PC-3 (cell line): ENCODE data around the gene VMO1. TPM values are rescaled to one million over a fixed set of nuclear protein-coding genes. Genes with fewer than 3 reads are reported as not detected.

ENCODE experiments used
- ATAC-seq: fragments of 200-7000 bp; cut with Tn5 transposase; 2 replicates; pipeline ENCODE4 v1.9.1; 2020; ENCODE audit warnings: mild to moderate bottlenecking, moderate library complexity
- BruUV-seq: library from RNA; stranded (reverse); fragments of 400-500 nt; replicated peaks from 2 replicates; lab custom pipeline; 2021; lab: Mats Ljungman, UMichigan
- CTCF ChIA-PET: fragments of 300-600 bp; sonication (Branson Sonifier 250); formaldehyde crosslinking; loops from one replicate; lab custom pipeline; 2022; ENCODE audit warnings: antibody characterized with exemption; lab: Charles Lee
- POLR2A ChIA-PET: fragments of 300-600 bp; sonication (Branson Sonifier 250); formaldehyde crosslinking; loops from one replicate; lab custom pipeline; 2022; ENCODE audit warnings: antibody characterized with exemption; ENCODE audit not compliant: unreplicated experiment; lab: Charles Lee
- DNase-seq: peaks from one replicate; pipeline ENCODE4 v3.0.0-alpha.2; 2015
- H2AFZ ChIP-seq: fragments of 300-600 bp; sonication (generic); 2 replicates; pipeline ENCODE4 v1.6.0; 2016; ENCODE audit warnings: antibody characterized with exemption, low read length
- H3F3A ChIP-seq: fragments of 300-600 bp; sonication (generic); one replicate; pipeline ENCODE4 v1.6.0; 2017; ENCODE audit warnings: antibody characterized with exemption, low read length, control low read depth, mild to moderate bottlenecking; ENCODE audit not compliant: unreplicated experiment
- H3K27ac ChIP-seq: fragments of 300-600 bp; sonication (generic); 2 replicates; pipeline ENCODE4 v1.5.1; 2016; ENCODE audit warnings: mild to moderate bottlenecking, low read length
- H3K27me3 ChIP-seq: fragments of 300-600 bp; sonication (generic); 2 replicates; pipeline ENCODE4 v1.6.1; 2016; ENCODE audit warnings: low read length, mixed read lengths
- H3K36me3 ChIP-seq: fragments of 300-600 bp; sonication (generic); 2 replicates; pipeline ENCODE4 v1.6.1; 2016; ENCODE audit warnings: low read depth, mixed run types, low read length, mixed read lengths
- H3K4me1 ChIP-seq: fragments of 300-600 bp; sonication (generic); 2 replicates; pipeline ENCODE4 v1.5.1; 2016; ENCODE audit warnings: low read length; ENCODE audit not compliant: insufficient read depth
- H3K4me2 ChIP-seq: fragments of 300-600 bp; sonication (generic); 2 replicates; pipeline ENCODE4 v1.6.0; 2016; ENCODE audit warnings: low read length
- H3K4me3 ChIP-seq: fragments of 300-600 bp; sonication (generic); 2 replicates; pipeline ENCODE4 v1.5.1; 2016; ENCODE audit warnings: mild to moderate bottlenecking, low read length, mixed read lengths
- H3K79me2 ChIP-seq: fragments of 300-600 bp; sonication (generic); 2 replicates; pipeline ENCODE4 v1.6.1; 2017; ENCODE audit warnings: low read length, mixed read lengths
- H3K9ac ChIP-seq: fragments of 300-600 bp; sonication (generic); 2 replicates; pipeline ENCODE4 v1.6.0; 2016; ENCODE audit warnings: mild to moderate bottlenecking, low read length
- H3K9me2 ChIP-seq: fragments of 300-600 bp; sonication (generic); replicated peaks from 2 replicates; pipeline ENCODE4 v1.6.1; 2016; ENCODE audit warnings: mixed run types, low read length, mixed read lengths
- H3K9me3 ChIP-seq: fragments of 300-600 bp; sonication (generic); 2 replicates; pipeline ENCODE4 v1.6.1; 2016; ENCODE audit warnings: low read length, mixed read lengths
- H4K20me1 ChIP-seq: fragments of 300-600 bp; sonication (generic); 2 replicates; pipeline ENCODE4 v1.6.1; 2016; ENCODE audit warnings: low read length, mixed read lengths
- EZH2 ChIP-seq: fragments of 300-600 bp; sonication (generic); IDR thresholded peaks from one replicate; pipeline ENCODE4 v1.6.1; 2017; ENCODE audit warnings: antibody characterized with exemption, mild to moderate bottlenecking, low read length; ENCODE audit not compliant: unreplicated experiment
- EZH2phosphoT487 ChIP-seq: fragments of 300-600 bp; sonication (generic); IDR thresholded peaks from 2 replicates; pipeline ENCODE4 v1.6.1; 2018; ENCODE audit warnings: mild to moderate bottlenecking, antibody characterized with exemption, low read length, borderline replicate concordance
- intact Hi-C: fragments of 100-400 bp; cut with micrococcal nuclease; formaldehyde crosslinking; loops from 2 replicates; pipeline ENCODE4 v1.9.0; 2023
- total RNA-seq: library from RNA; depleted of rRNA; stranded (reverse); fragments of >200 nt; gene quantifications from 2 replicates; pipeline ENCODE4 v1.2.3, GENCODE V29; 2014
- TF ChIP-seq, protein P1 (sequence below): fragments of 300-600 bp; sonication (generic); conservative IDR thresholded peaks from 2 replicates; pipeline ENCODE4 v1.5.1; 2017; ENCODE audit warnings: antibody characterized with exemption, low read depth, mild to moderate bottlenecking, low read length

VMO1 gene
- total RNA-seq, 1 experiment from 2014 or later = 1.2 TPM

DNA sequence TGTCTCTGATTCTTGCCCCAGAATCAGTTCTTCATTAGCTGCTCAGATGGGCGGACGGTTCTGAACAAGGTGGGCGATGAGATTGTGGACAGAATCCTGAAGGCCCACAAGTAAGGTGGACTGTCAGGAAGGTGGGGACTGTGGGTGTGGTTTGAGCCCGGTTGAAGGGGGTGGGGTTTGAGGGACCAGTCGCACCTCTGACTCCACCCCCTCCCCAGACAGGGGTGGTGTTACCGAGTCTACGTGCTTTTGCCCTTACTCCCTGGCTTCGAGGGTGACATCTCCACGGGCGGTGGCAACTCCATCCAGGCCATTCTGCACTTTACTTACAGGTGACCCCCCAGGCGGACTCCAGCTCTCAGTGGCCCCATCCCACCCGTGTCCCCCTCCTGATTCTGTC lies 32.1 kb upstream of the VMO1 start:
- H3K9me2 ChIP-seq = no peaks in the 10 kb centered on the region
- H3F3A ChIP-seq = no peaks in the 10 kb centered on the region
- ATAC-seq (no peak), DNase-seq (no peak)
- no peak overlapping the region for H2AFZ ChIP-seq
- POLR2A ChIA-PET = no interaction called here
- H3K9ac ChIP-seq = no peak overlapping the region
- no peaks in the 10 kb centered on the region for H3K4me1 ChIP-seq
- BruUV-seq = no TSS peak
- intact Hi-C loops = no loop called here
- H3K36me3 ChIP-seq = no peaks in the 10 kb centered on the region
- CTCF ChIA-PET = no interaction called here
- H3K4me3 ChIP-seq = no peak overlapping the region
- no peaks in the 10 kb centered on the region for H3K79me2 ChIP-seq
- no peaks in the 10 kb centered on the region for H3K9me3 ChIP-seq
- H3K4me2 ChIP-seq = no peak overlapping the region
- TF ChIP-seq EZH2 (no peak), EZH2phosphoT487 (no peak)
- TF ChIP-seq, protein P1, sequence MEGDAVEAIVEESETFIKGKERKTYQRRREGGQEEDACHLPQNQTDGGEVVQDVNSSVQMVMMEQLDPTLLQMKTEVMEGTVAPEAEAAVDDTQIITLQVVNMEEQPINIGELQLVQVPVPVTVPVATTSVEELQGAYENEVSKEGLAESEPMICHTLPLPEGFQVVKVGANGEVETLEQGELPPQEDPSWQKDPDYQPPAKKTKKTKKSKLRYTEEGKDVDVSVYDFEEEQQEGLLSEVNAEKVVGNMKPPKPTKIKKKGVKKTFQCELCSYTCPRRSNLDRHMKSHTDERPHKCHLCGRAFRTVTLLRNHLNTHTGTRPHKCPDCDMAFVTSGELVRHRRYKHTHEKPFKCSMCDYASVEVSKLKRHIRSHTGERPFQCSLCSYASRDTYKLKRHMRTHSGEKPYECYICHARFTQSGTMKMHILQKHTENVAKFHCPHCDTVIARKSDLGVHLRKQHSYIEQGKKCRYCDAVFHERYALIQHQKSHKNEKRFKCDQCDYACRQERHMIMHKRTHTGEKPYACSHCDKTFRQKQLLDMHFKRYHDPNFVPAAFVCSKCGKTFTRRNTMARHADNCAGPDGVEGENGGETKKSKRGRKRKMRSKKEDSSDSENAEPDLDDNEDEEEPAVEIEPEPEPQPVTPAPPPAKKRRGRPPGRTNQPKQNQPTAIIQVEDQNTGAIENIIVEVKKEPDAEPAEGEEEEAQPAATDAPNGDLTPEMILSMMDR = no peak
- H3K27ac ChIP-seq = no peak overlapping the region
- no peaks in the 10 kb centered on the region for H4K20me1 ChIP-seq
- H3K27me3 ChIP-seq = no peaks in the 10 kb centered on the region

DNA sequence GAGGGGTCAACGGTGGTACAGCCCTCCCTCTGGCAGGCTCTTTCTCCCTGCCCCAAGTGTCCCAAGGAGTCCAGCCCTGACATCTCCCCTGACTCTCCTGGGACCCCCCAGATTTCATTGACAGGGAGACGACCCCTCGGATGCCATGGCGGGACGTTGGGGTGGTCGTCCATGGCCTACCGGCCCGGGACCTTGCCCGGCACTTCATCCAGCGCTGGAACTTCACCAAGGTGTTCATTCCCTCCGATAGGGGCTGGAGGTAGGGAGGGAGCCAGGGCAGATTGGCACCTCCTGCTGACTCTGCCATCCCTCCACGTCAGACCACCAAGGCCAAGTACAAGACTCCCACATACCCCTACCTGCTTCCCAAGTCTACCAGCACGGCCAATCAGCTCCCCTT lies 30.7 kb upstream of the VMO1 start:
- DNase-seq = no peak
- no peak overlapping the region for H3K9ac ChIP-seq
- intact Hi-C loops = no loop called here
- ChIA-PET POLR2A (no interaction called here), CTCF (no interaction called here)
- TF ChIP-seq EZH2phosphoT487 (no peak), EZH2 (no peak)
- TF ChIP-seq, protein P1 = no peak
- H4K20me1 ChIP-seq = no peaks in the 10 kb centered on the region
- H3F3A ChIP-seq = no peaks in the 10 kb centered on the region
- ATAC-seq = no peak
- no peaks in the 10 kb centered on the region for H3K9me2 ChIP-seq
- H3K27me3 ChIP-seq = no peaks in the 10 kb centered on the region
- H3K36me3 ChIP-seq = no peaks in the 10 kb centered on the region
- no peak overlapping the region for H2AFZ ChIP-seq
- H3K27ac ChIP-seq = no peak overlapping the region
- H3K4me3 ChIP-seq = no peak overlapping the region
- no peak overlapping the region for H3K4me2 ChIP-seq
- H3K79me2 ChIP-seq = no peaks in the 10 kb centered on the region
- no peaks in the 10 kb centered on the region for H3K9me3 ChIP-seq
- no peaks in the 10 kb centered on the region for H3K4me1 ChIP-seq
- no TSS peak for BruUV-seq

DNA sequence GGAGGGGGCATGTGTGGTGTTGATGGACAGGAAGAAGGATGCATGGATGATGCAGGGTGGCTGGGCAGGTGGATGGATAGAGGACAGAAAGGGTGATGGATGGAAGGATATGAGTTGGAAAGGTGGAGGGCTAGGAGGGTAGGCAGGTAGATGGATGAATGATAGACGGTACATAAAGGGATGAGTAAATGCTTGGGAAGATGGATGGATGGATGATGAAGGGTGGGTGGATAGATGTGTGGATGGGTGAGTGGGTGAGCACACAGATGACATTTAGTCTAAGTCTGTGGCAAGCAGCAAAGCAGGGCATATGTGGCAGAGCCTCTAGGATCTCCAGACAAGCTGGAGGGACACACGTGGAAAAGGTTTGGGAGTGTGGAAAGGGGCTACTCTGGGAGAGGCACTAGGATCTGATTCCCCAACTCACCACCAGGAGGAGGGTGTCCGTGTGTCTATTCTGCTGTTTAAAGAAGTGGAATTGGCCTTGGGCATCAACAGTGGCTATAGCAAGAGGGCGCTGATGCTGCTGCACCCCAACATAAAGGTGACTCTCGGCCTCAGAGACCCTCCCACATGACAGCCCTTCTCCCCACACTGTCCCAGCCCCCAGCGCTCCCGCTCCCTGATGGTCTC lies 29.0 kb upstream of the VMO1 start:
- Histone ChIP-seq H4K20me1 (no peaks in the 10 kb centered on the region), H3K4me2 (no peak overlapping the region), H3K9ac (no peak overlapping the region), H3K4me1 (no peaks in the 10 kb centered on the region), H3K9me3 (no peaks in the 10 kb centered on the region), H3F3A (no peaks in the 10 kb centered on the region), H3K79me2 (no peaks in the 10 kb centered on the region), H3K36me3 (no peaks in the 10 kb centered on the region), H2AFZ (no peak overlapping the region), H3K27ac (no peak overlapping the region), H3K9me2 (no peaks in the 10 kb centered on the region), H3K27me3 (no peaks in the 10 kb centered on the region), H3K4me3 (no peak overlapping the region)
- DNase-seq (no peak), ATAC-seq (no peak)
- intact Hi-C loops = no loop called here
- no peak for TF ChIP-seq EZH2phosphoT487
- TF ChIP-seq, protein P1 = peak; percentile 42; the same call in 1 of the 2 replicates
- ChIA-PET CTCF (no interaction called here), POLR2A (no interaction called here)
- BruUV-seq = no TSS peak
